Glomerular visceral epithelial cell (primary cell): ENCODE measurements around the gene SREBF2.
A peak's percentile ranks its signal among the peaks of the same experiment; 100 is the strongest.

Experiments
- DNase-seq: peaks from one replicate; pipeline ENCODE4 v3.0.0-alpha.2; 2016; ENCODE audit errors: extremely low spot score

Gene SREBF2

GRCh38 chr22:41922328-41922727 is 89.4 kb downstream of the SREBF2 start:
- no peak for DNase-seq

- no peak for DNase-seq
Observed at GRCh38 chr22:41922940-41923594, 90.2 kb downstream of the SREBF2 start.

- DNase-seq = no peak
Observed at GRCh38 chr22:41923595-41924276, 90.8 kb downstream of the SREBF2 start.

GRCh38 chr22:41925783-41926460 is 93.0 kb downstream of the SREBF2 start:
- peak; percentile 46 for DNase-seq

GRCh38 chr22:41927813-41928212 is 94.9 kb downstream of the SREBF2 start:
- no peak for DNase-seq

- DNase-seq = no peak
Observed at GRCh38 chr22:41928593-41929417, 95.9 kb downstream of the SREBF2 start.

- no peak for DNase-seq
Observed at GRCh38 chr22:41929418-41929810, 96.5 kb downstream of the SREBF2 start.

- DNase-seq = no peak
Observed at GRCh38 chr22:41931701-41932269, 98.9 kb downstream of the SREBF2 start.

GRCh38 chr22:41932353-41932752 is 99.4 kb downstream of the SREBF2 start:
- no peak for DNase-seq

- DNase-seq = no peak
Observed at GRCh38 chr22:41933411-41934177, 100.7 kb downstream of the SREBF2 start.

- no peak for DNase-seq
Observed at GRCh38 chr22:41934284-41935014, 101.5 kb downstream of the SREBF2 start.

- no peak for DNase-seq
Observed at GRCh38 chr22:41935015-41935351, 102.1 kb downstream of the SREBF2 start.

GRCh38 chr22:41935509-41935908 is 102.6 kb downstream of the SREBF2 start:
- no peak for DNase-seq

GRCh38 chr22:41936894-41937169 is 103.9 kb downstream of the SREBF2 start:
- no peak for DNase-seq

- no peak for DNase-seq
Observed at GRCh38 chr22:41939981-41940831, 107.3 kb downstream of the SREBF2 start.

- DNase-seq = peak; percentile 77
Observed at GRCh38 chr22:41940832-41941765, 108.2 kb downstream of the SREBF2 start.

- no peak for DNase-seq
Observed at GRCh38 chr22:41943661-41944209, 110.8 kb downstream of the SREBF2 start.
